ENCODE data around the gene ATP6V1F. TPM values are rescaled to one million over a fixed set of nuclear protein-coding genes. Genes with fewer than 3 reads are reported as not detected.

The ATP6V1F gene
- total RNA-seq, 1 experiment from 2014 or later: 149 TPM

DNA sequence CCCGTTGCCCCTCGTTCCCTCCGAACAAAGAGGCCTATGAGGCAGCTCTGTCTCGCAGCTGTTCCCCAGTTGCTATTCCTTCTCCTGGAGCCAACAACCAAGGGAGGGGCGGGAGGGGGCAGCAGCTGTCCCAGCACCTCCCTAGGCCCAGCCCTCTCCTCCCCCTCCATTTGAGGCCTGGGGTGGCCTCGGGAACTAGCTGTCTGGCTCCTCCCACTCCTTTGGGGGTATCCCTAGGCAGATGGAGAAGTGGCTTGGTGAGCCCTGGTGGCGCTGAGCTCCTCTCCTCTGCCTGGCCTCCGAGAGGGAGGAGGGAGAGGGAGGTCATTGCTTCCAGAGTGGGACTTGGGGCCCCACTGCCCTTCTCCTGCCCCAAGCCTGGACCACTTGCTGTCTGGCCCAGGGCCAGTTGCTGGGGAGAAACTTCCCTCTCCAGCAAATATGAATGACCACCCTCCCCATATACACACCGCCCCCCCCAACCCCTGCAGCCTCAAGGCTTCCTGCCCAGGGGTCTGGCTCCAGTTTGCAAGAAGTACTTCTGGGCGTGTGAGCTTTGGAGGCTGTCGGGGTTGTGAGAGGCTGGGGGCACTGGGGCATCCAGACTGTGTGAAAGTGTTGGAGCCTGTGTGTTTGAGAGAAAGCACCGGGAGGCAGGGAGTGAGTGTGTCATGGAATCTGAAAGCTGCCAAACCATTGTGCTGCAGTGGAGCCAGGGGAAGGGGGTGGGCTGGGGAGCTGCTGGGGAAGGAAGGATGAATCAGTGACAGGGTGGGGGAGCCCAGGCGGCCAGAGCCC lies 29.3 kb upstream of the ATP6V1F start:
- H3K4me2 ChIP-seq (ENCODE audit: low read length): no peak overlapping the region
- H3K27me3 ChIP-seq (ENCODE audit: insufficient read depth, low read length): no peaks in the 10 kb centered on the region
- no peak for ATAC-seq
- ChIA-PET RAD21 (ENCODE audit: low non-redundant PET in 1 of 2, low total read pairs in 2 of 2, uncharacterized antibody in 2 of 2, unreplicated experiment in 2 of 2) (no interaction called here), POLR2A (no interaction called here), CTCF (interaction anchor here (1.2 kb wide), 1 partner anchor 9 kb away, joined by 11 read pairs; no protein-coding TSS in a partner anchor)
- H3K9ac ChIP-seq (ENCODE audit: low read length): no peak overlapping the region
- H3K4me3 ChIP-seq (replicated peaks in 1 of 2; ENCODE audit: low read depth in 1 of 2, low read length in 2 of 2): no peak overlapping the region
- intact Hi-C loops (cut with micrococcal nuclease): no loop called here
- H3K9me2 ChIP-seq (ENCODE audit: insufficient read depth): no peaks in the 10 kb centered on the region
- H3K9me3 ChIP-seq (ENCODE audit: control insufficient read depth in 1 of 2, insufficient read depth in 1 of 2, low read depth in 1 of 2, low read length in 2 of 2): no peaks in the 10 kb centered on the region
- no peaks in the 10 kb centered on the region for H4K20me1 ChIP-seq (ENCODE audit: insufficient read depth)
- H3K4me1 ChIP-seq (ENCODE audit: control insufficient read depth in 1 of 2, insufficient read depth in 2 of 2, low read length in 2 of 2): peaks cover 16 to 53% of the 10 kb centered on the region in 2 experiments
- no peak overlapping the region for H3K27ac ChIP-seq (ENCODE audit: low read depth, low read length)
- peaks cover 18% of the 10 kb centered on the region; the same call in 1 of the 2 replicates for H3K79me2 ChIP-seq (ENCODE audit: insufficient read depth, low read length)
- no peak overlapping the region for H2AFZ ChIP-seq (ENCODE audit: low read depth, low read length, poor library complexity, severe bottlenecking)
- DNase-seq (ENCODE audit: low read depth, low spot score): no peak
- H3K36me3 ChIP-seq (ENCODE audit: control insufficient read depth in 1 of 2, insufficient read depth in 2 of 2, low read length in 2 of 2): peaks cover 0 to 8% of the 10 kb centered on the region in 2 experiments; a peak in 1 of 4 replicates
- no TSS peak for BruUV-seq (replicated peaks)
- TF ChIP-seq, protein P1, sequence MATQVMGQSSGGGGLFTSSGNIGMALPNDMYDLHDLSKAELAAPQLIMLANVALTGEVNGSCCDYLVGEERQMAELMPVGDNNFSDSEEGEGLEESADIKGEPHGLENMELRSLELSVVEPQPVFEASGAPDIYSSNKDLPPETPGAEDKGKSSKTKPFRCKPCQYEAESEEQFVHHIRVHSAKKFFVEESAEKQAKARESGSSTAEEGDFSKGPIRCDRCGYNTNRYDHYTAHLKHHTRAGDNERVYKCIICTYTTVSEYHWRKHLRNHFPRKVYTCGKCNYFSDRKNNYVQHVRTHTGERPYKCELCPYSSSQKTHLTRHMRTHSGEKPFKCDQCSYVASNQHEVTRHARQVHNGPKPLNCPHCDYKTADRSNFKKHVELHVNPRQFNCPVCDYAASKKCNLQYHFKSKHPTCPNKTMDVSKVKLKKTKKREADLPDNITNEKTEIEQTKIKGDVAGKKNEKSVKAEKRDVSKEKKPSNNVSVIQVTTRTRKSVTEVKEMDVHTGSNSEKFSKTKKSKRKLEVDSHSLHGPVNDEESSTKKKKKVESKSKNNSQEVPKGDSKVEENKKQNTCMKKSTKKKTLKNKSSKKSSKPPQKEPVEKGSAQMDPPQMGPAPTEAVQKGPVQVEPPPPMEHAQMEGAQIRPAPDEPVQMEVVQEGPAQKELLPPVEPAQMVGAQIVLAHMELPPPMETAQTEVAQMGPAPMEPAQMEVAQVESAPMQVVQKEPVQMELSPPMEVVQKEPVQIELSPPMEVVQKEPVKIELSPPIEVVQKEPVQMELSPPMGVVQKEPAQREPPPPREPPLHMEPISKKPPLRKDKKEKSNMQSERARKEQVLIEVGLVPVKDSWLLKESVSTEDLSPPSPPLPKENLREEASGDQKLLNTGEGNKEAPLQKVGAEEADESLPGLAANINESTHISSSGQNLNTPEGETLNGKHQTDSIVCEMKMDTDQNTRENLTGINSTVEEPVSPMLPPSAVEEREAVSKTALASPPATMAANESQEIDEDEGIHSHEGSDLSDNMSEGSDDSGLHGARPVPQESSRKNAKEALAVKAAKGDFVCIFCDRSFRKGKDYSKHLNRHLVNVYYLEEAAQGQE (IDR thresholded peaks at IDR 0.05; ENCODE audit: low read depth): no peak
- TF ChIP-seq RAD21 (IDR thresholded peaks at IDR 0.05; ENCODE audit: low read depth) (no peak), CEBPB (IDR thresholded peaks at IDR 0.05; ENCODE audit: low read depth) (no peak), SRF (IDR thresholded peaks at IDR 0.05; ENCODE audit: low read depth) (no peak), JUND (IDR thresholded peaks at IDR 0.05) (no peak), EGR1 (IDR thresholded peaks at IDR 0.05; ENCODE audit: low read depth) (no peak), EZH2 (IDR thresholded peaks at IDR 0.05) (no peak), POLR2AphosphoS5 (IDR thresholded peaks at IDR 0.05; ENCODE audit: low read depth, low read length) (no peak), ZNF274 (IDR thresholded peaks at IDR 0.05; ENCODE audit: low read depth, low read length) (no peak), EZH2phosphoT487 (IDR thresholded peaks at IDR 0.05; ENCODE audit: borderline replicate concordance) (no peak), ELF1 (IDR thresholded peaks at IDR 0.05; ENCODE audit: borderline replicate concordance, low read depth) (no peak), FOSL1 (IDR thresholded peaks at IDR 0.05; ENCODE audit: low read depth) (no peak), ZFX (IDR thresholded peaks at IDR 0.05) (no peak), SP1 (IDR thresholded peaks at IDR 0.05; ENCODE audit: low read depth) (no peak), CBX3 (IDR thresholded peaks at IDR 0.05; ENCODE audit: low read depth) (no peak), YY1 (IDR thresholded peaks at IDR 0.05; ENCODE audit: extremely low read depth, insufficient replicate concordance, low read depth, low read length) (no peak)
- TF ChIP-seq, protein P2, sequence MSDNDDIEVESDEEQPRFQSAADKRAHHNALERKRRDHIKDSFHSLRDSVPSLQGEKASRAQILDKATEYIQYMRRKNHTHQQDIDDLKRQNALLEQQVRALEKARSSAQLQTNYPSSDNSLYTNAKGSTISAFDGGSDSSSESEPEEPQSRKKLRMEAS (IDR thresholded peaks at IDR 0.05): no peak
- TF ChIP-seq, protein P3, sequence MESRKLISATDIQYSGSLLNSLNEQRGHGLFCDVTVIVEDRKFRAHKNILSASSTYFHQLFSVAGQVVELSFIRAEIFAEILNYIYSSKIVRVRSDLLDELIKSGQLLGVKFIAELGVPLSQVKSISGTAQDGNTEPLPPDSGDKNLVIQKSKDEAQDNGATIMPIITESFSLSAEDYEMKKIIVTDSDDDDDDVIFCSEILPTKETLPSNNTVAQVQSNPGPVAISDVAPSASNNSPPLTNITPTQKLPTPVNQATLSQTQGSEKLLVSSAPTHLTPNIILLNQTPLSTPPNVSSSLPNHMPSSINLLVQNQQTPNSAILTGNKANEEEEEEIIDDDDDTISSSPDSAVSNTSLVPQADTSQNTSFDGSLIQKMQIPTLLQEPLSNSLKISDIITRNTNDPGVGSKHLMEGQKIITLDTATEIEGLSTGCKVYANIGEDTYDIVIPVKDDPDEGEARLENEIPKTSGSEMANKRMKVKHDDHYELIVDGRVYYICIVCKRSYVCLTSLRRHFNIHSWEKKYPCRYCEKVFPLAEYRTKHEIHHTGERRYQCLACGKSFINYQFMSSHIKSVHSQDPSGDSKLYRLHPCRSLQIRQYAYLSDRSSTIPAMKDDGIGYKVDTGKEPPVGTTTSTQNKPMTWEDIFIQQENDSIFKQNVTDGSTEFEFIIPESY (IDR thresholded peaks at IDR 0.05; ENCODE audit: extremely low read depth, insufficient replicate concordance, low read length): no peak
- TF ChIP-seq, protein P4, sequence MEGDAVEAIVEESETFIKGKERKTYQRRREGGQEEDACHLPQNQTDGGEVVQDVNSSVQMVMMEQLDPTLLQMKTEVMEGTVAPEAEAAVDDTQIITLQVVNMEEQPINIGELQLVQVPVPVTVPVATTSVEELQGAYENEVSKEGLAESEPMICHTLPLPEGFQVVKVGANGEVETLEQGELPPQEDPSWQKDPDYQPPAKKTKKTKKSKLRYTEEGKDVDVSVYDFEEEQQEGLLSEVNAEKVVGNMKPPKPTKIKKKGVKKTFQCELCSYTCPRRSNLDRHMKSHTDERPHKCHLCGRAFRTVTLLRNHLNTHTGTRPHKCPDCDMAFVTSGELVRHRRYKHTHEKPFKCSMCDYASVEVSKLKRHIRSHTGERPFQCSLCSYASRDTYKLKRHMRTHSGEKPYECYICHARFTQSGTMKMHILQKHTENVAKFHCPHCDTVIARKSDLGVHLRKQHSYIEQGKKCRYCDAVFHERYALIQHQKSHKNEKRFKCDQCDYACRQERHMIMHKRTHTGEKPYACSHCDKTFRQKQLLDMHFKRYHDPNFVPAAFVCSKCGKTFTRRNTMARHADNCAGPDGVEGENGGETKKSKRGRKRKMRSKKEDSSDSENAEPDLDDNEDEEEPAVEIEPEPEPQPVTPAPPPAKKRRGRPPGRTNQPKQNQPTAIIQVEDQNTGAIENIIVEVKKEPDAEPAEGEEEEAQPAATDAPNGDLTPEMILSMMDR (IDR thresholded peaks at IDR 0.05 in 2 of 3, conservative IDR thresholded peaks at IDR 0.05 in 1 of 3; ENCODE audit: borderline replicate concordance in 1 of 3, insufficient read depth in 1 of 3, low read depth in 2 of 3, low read length in 2 of 3): no peak
